Stomach (tissue), 9 donors: Measurements from ENCODE around the gene SNX20. TPM values are rescaled to one million over a fixed set of nuclear protein-coding genes. Genes with fewer than 3 reads are reported as not detected.

Source experiments
- DNase-seq, 2 donors: peaks; one replicate each; pipeline versions ENCODE4 v3.0.0 to v3.0.0-alpha.2; 2013 to 2019
- H3K27ac ChIP-seq, 5 donors: fragments of 200-600 bp in 4 of 5; sonication (generic) in 4 of 5; one replicate each; pipeline ENCODE4 v1.5.1; 2013 to 2019; ENCODE audit warnings: mild to moderate bottlenecking in 1 of 5, moderate library complexity in 1 of 5
- H3K27me3 ChIP-seq, 3 donors: fragments of 200-600 bp; sonication (generic); one replicate each; pipeline ENCODE4 v1.5.1; 2017 to 2019; ENCODE audit warnings: mixed run types in 1 of 3
- H3K36me3 ChIP-seq, 4 donors: fragments of 200-600 bp; sonication (generic); 1 replicate in 3 of 4; 2 replicates in 1 of 4; pipeline ENCODE4 v1.5.1; 2016 to 2019
- H3K4me1 ChIP-seq, 4 donors: fragments of 200-600 bp; sonication (generic); one replicate each; pipeline ENCODE4 v1.5.1; 2016 to 2019
- H3K4me3 ChIP-seq, 4 donors: fragments of 200-600 bp; sonication (generic) in 3 of 4; one replicate each; pipeline ENCODE4 v1.5.1; 2016 to 2019; ENCODE audit warnings: mild to moderate bottlenecking in 1 of 4
- H3K9me3 ChIP-seq, 4 donors: fragments of 200-600 bp; sonication (generic); one replicate each; pipeline ENCODE4 v1.5.1; 2016 to 2019
- EP300 ChIP-seq: sonication (generic); formaldehyde crosslinking; IDR thresholded peaks from one replicate; pipeline ENCODE4 v1.6.1; 2017; ENCODE audit warnings: antibody characterized with exemption
- POLR2A ChIP-seq, 4 donors: fragments of 450-650 bp; IDR thresholded peaks; one replicate each; pipeline ENCODE4 v1.6.1; 2016; ENCODE audit warnings: antibody characterized with exemption in 4 of 4, control low read depth in 2 of 4, mild to moderate bottlenecking in 1 of 4, moderate library complexity in 1 of 4
- POLR2AphosphoS5 ChIP-seq, 3 donors: sonication (generic); formaldehyde crosslinking; IDR thresholded peaks; one replicate each; pipeline ENCODE4 v1.6.1; 2016; ENCODE audit warnings: antibody characterized with exemption in 3 of 3
- WGBS, 5 donors: extraction: QIAGEN DNeasy Blood & Tissue Kit in 3 of 5; methylation state at CpG; one replicate each; pipeline versions ENCODE4 v1.1.5 to v1.1.7; 2013 to 2018; 5-methylcytosine and 5-hydroxymethylcytosine counted together
- intact Hi-C: fragments of 100-400 bp; cut with DNase I; formaldehyde crosslinking; loops from one replicate; pipeline ENCODE4 v1.15.1; 2023; ENCODE audit warnings: low total_unique reads
- polyA plus RNA-seq, 3 donors: library from polyadenylated mRNA; stranded (reverse); fragments of 200-250 nt; gene quantifications; one replicate each; pipeline ENCODE4 v1.2.3, GENCODE V29; 2013
- total RNA-seq, 5 donors: library from RNA; depleted of rRNA; stranded (reverse); fragments of >200 nt; gene quantifications; one replicate each; pipeline versions ENCODE4 v1.1.0 to v1.2.3, GENCODE V29; 2014 to 2016
- TF ChIP-seq, protein P1 (sequence below), 7 experiments: fragments of 450-650 bp in 4 of 7; fragments of 200-600 bp in 3 of 7; sonication (generic) in 3 of 7; IDR thresholded peaks; one replicate each; pipeline ENCODE4 v1.5.1; 2016 to 2019; ENCODE audit warnings: antibody characterized with exemption in 7 of 7, control low read depth in 2 of 7, mild to moderate bottlenecking in 1 of 7
- donor health status: healthy with polysubstance abuse.
- donor health status: Bipolar disorder and iron deficiency.
- donor health status: healthy.

The SNX20 gene
- total and polyA plus RNA-seq, 8 donors, result 0.29 to 7.4 (median 1.1) TPM; not detected in 1

DNA sequence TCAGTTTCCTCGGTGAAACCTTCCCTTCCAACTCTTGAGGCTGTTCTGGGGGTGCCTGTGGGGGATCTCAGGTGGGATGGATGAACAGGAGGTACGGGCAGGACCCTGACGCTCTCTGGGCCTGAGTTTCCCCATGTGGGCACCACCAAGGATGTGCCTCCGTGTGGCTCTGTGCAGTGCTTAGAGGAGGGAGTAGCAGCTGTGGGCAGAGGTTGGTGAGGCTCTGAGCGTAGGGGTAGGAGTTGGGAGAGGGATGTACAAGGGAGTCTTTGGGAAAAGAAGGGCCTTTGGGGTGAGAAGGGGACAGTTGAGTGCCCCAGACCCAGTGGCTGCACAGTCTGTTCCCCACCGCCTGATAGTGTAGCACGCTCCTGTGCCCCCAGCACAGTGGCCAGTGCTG, 59.1 kb downstream of the SNX20 start:
- Histone ChIP-seq H3K27me3 (no peaks in the 10 kb centered on the region), H3K9me3 (no peaks in the 10 kb centered on the region), H3K27ac (no peak overlapping the region), H3K4me3 (no peak overlapping the region), H3K36me3 (no peaks in the 10 kb centered on the region), H3K4me1 (peaks cover 6 to 25% (median 12%) of the 10 kb centered on the region in 4 donors)
- DNase-seq, result no peak
- intact Hi-C loops, result no loop called here
- WGBS, 5 donors, result 88 to 96% (median 94%) methylated on average over 6 to 7 of the region's 7 CpGs
- no peak for TF ChIP-seq POLR2AphosphoS5 (IDR thresholded peaks at IDR 0.05)
- TF ChIP-seq, protein P1, sequence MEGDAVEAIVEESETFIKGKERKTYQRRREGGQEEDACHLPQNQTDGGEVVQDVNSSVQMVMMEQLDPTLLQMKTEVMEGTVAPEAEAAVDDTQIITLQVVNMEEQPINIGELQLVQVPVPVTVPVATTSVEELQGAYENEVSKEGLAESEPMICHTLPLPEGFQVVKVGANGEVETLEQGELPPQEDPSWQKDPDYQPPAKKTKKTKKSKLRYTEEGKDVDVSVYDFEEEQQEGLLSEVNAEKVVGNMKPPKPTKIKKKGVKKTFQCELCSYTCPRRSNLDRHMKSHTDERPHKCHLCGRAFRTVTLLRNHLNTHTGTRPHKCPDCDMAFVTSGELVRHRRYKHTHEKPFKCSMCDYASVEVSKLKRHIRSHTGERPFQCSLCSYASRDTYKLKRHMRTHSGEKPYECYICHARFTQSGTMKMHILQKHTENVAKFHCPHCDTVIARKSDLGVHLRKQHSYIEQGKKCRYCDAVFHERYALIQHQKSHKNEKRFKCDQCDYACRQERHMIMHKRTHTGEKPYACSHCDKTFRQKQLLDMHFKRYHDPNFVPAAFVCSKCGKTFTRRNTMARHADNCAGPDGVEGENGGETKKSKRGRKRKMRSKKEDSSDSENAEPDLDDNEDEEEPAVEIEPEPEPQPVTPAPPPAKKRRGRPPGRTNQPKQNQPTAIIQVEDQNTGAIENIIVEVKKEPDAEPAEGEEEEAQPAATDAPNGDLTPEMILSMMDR (IDR thresholded peaks at IDR 0.05), result no peak
- TF ChIP-seq POLR2A (IDR thresholded peaks at IDR 0.05), result no peak
- TF ChIP-seq EP300, result no peak

Other genes starting within 250 kb of the SNX20 start
- gene NKD1, start 132.9 kb downstream of the SNX20 start, total RNA-seq, result 100 to 1,000 TPM in 1 of 5 donors, 1 to 10 TPM in 4; 1.2 to 284 (median 6.4) TPM
- gene NKD1, start 132.9 kb downstream of the SNX20 start, polyA plus RNA-seq, result 1 to 10 TPM in 2 of 3 donors, under 1 TPM in 1; 0.44 to 2.0 (median 1.5) TPM
- 1 to 10 TPM in 4 of 5 donors, not detected in 1; 1.8 to 6.2 (median 3.5) TPM for gene NOD2, start 12.3 kb upstream of the SNX20 start, total RNA-seq
- gene NOD2, start 12.3 kb upstream of the SNX20 start, polyA plus RNA-seq, result 1 to 10 TPM in 1 of 3 donors, under 1 TPM in 2; 0.56 to 3.7 (median 0.61) TPM
- gene CYLD, start 60.8 kb upstream of the SNX20 start, total RNA-seq, result 10 to 100 TPM; 12.5 to 82.1 (median 19.6) TPM
- 10 to 100 TPM in 2 of 3 donors, 1 to 10 TPM in 1; 7.0 to 11.2 (median 11.0) TPM for gene CYLD, start 60.8 kb upstream of the SNX20 start, polyA plus RNA-seq